ENCODE results near the gene JMJD6.

The JMJD6 gene

GRCh38 chr17:76697702-76698465, 28.5 kb downstream of the JMJD6 start:
- no peak for DNase-seq (ENCODE audit: low read depth)

GRCh38 chr17:76696763-76697701, 29.4 kb downstream of the JMJD6 start:
- DNase-seq (ENCODE audit: low read depth) = no peak

GRCh38 chr17:76695059-76695831, 31.2 kb downstream of the JMJD6 start:
- no peak for DNase-seq (ENCODE audit: low read depth)

- no peak for DNase-seq (ENCODE audit: low read depth)
These were observed 34.8 kb downstream of the JMJD6 start for GRCh38 chr17:76691379-76692191.

- DNase-seq (ENCODE audit: low read depth) = no peak
These were observed 35.7 kb downstream of the JMJD6 start for GRCh38 chr17:76690596-76691280.

- DNase-seq (ENCODE audit: low read depth) = no peak
These were observed 36.5 kb downstream of the JMJD6 start for GRCh38 chr17:76689859-76690258.

- DNase-seq (ENCODE audit: low read depth) = no peak
These were observed 38.2 kb downstream of the JMJD6 start for GRCh38 chr17:76688165-76688622.

- DNase-seq (ENCODE audit: low read depth) = no peak
These were observed 38.9 kb downstream of the JMJD6 start for GRCh38 chr17:76687298-76688164.

GRCh38 chr17:76686538-76687297, 39.7 kb downstream of the JMJD6 start:
- no peak for DNase-seq (ENCODE audit: low read depth)

GRCh38 chr17:76685846-76686245, 40.6 kb downstream of the JMJD6 start:
- no peak for DNase-seq (ENCODE audit: low read depth)

GRCh38 chr17:76685366-76685765, 41.0 kb downstream of the JMJD6 start:
- DNase-seq (ENCODE audit: low read depth) = no peak

- DNase-seq (ENCODE audit: low read depth) = no peak
These were observed 41.6 kb downstream of the JMJD6 start for GRCh38 chr17:76684756-76685155.

- no peak for DNase-seq (ENCODE audit: low read depth)
These were observed 42.3 kb downstream of the JMJD6 start for GRCh38 chr17:76683921-76684745.

- no peak for DNase-seq (ENCODE audit: low read depth)
These were observed 43.2 kb downstream of the JMJD6 start for GRCh38 chr17:76683011-76683755.

- no peak for DNase-seq (ENCODE audit: low read depth)
These were observed 44.1 kb downstream of the JMJD6 start for GRCh38 chr17:76682296-76682695.

- DNase-seq (ENCODE audit: low read depth) = peak; percentile 51
These were observed 44.9 kb downstream of the JMJD6 start for GRCh38 chr17:76681222-76682137.

All from fibroblast of the conjunctiva (primary cell).